NCI-H748 treated with DMSO at 0.1 percent for 48 hours (cell line): Measurements from ENCODE around the gene ZNF106.

ENCODE experiments used
- DNase-seq: peaks from one replicate; lab custom pipeline; 2025; lab: John Stamatoyannopoulos, UW

The ZNF106 gene

GRCh38 chr15:42474827-42475226 lies 16.1 kb downstream of the ZNF106 start:
- DNase-seq: no peak

- no peak for DNase-seq
These were observed 19.9 kb downstream of the ZNF106 start for GRCh38 chr15:42471002-42471401.

- DNase-seq: no peak
These were observed 25.3 kb downstream of the ZNF106 start for GRCh38 chr15:42465520-42466259.

GRCh38 chr15:42461261-42461660 lies 29.7 kb downstream of the ZNF106 start:
- DNase-seq: no peak

GRCh38 chr15:42457445-42458442 lies 33.2 kb downstream of the ZNF106 start:
- no peak for DNase-seq

GRCh38 chr15:42456971-42457370 lies 34.0 kb downstream of the ZNF106 start:
- DNase-seq: no peak

GRCh38 chr15:42456531-42456930 lies 34.4 kb downstream of the ZNF106 start:
- DNase-seq: no peak

- DNase-seq: no peak
These were observed 37.1 kb downstream of the ZNF106 start for GRCh38 chr15:42453826-42454225.

- no peak for DNase-seq
These were observed 40.5 kb downstream of the ZNF106 start for GRCh38 chr15:42450425-42450790.

GRCh38 chr15:42449770-42450424 lies 41.0 kb downstream of the ZNF106 start:
- no peak for DNase-seq

- DNase-seq: no peak
These were observed 42.7 kb downstream of the ZNF106 start for GRCh38 chr15:42448281-42448680.

- no peak for DNase-seq
These were observed 43.3 kb downstream of the ZNF106 start for GRCh38 chr15:42447599-42447998.

GRCh38 chr15:42445551-42445950 lies 45.4 kb downstream of the ZNF106 start:
- no peak for DNase-seq

GRCh38 chr15:42444415-42445063 lies 46.4 kb downstream of the ZNF106 start:
- no peak for DNase-seq

GRCh38 chr15:42427429-42428223 lies 63.3 kb downstream of the ZNF106 start:
- no peak for DNase-seq

- DNase-seq: no peak
These were observed 69.6 kb downstream of the ZNF106 start for GRCh38 chr15:42421376-42421775.

GRCh38 chr15:42419369-42419768 lies 71.6 kb downstream of the ZNF106 start:
- no peak for DNase-seq

GRCh38 chr15:42413920-42414319 lies 77.0 kb downstream of the ZNF106 start:
- DNase-seq: no peak

- DNase-seq: no peak
These were observed 79.1 kb downstream of the ZNF106 start for GRCh38 chr15:42411884-42412283.

GRCh38 chr15:42409011-42409410 lies 81.9 kb downstream of the ZNF106 start:
- no peak for DNase-seq

- no peak for DNase-seq
These were observed 82.8 kb downstream of the ZNF106 start for GRCh38 chr15:42408178-42408577.
